Forelimb muscle (tissue), 1 donor: Measurements from ENCODE around the gene SHC4. TPM values are rescaled to one million over a fixed set of nuclear protein-coding genes. Genes with fewer than 3 reads are reported as not detected.
"Not testable (repeated sequence)": the region's sequence is repeated elsewhere in the genome, so short reads cannot be mapped to it uniquely, and the experiment has no call there.

Source experiments
- DNase-seq: peaks from one replicate; pipeline ENCODE4 v3.0.0-alpha.2; 2013; ENCODE audit warnings: low read depth
- polyA plus RNA-seq: library from polyadenylated mRNA; unstranded; fragments of 120-200 nt; gene quantifications from one replicate; pipeline ENCODE4 v1.2.1, GENCODE V29; 2013; ENCODE audit not compliant: insufficient read length

SHC4 gene
- polyA plus RNA-seq, 1 donor, result 2.3 TPM

DNA sequence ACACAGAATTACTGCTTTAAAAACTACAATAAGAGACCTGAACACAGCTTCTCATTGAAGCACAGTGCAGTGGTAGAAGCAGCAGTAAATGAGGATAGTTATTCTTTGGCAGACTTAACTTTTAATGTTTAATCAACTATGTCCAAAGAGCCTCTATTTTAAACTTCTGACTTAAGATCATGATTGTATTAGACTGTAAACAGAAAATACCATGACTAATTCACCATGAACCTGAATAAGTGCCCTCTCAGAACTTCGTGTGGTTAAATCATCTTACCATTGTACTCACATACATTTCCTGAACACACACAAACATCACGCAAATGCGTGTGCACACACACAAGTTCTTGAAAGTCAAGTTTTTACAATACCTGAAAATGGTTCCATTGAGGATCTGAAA lies 166.8 kb downstream of the SHC4 start:
- no peak for DNase-seq

DNA sequence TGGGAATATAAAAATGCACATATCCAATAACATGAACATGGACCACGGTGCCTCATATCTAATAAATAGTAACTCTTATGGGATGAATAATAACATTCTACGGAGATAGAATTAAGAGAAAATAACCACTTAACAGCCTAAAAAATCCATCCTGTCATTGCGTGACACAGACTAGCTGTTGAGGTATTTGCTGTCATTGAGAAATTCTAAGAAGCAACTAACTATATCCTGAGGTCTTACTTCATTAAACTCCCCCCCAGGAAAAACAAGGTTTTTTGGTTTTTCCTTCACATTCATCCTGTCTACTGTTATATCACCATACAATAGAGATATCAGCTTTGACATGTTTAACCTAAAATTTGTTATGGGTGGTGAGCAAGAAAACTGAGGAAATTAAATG lies 167.2 kb downstream of the SHC4 start:
- DNase-seq, result no peak

DNA sequence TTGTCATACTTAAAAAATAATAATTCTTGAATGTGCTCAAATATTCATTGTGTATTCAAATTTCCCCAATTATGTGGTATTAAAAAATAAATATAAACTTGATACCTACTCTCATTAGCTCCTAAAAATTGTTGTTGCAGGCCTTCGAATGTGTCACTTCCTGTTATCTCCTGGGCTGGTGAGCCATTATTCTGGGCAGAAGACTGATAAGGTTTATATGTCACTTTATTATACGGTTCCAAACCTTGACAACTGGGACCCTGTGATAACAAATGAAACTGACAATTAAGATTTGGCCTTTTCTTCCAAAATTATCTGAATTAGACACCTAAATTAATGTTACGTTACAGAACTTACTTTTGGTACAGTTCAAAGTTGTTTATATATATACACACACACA lies 167.8 kb downstream of the SHC4 start:
- no peak for DNase-seq

DNA sequence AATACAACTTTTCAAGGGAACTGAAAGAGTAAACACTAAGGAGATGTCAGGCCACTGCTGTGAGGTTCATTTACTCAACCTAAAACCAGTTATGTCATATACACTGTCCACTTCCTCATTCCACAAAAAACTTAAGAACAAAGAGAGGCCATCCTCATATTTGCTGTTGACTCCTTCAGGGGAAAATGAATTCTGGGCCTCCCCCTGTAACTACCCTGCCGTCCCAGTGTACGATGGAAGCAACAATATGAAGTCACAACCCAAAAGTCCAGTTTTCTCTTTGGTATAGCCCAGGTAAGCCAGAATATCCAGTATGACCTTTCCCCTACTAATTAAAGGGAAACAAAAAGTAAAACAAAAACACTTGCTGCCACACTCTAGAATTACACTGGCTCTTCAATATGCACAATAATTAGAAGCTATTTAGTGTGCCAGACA lies 169.0 kb downstream of the SHC4 start:
- DNase-seq, result no peak

DNA sequence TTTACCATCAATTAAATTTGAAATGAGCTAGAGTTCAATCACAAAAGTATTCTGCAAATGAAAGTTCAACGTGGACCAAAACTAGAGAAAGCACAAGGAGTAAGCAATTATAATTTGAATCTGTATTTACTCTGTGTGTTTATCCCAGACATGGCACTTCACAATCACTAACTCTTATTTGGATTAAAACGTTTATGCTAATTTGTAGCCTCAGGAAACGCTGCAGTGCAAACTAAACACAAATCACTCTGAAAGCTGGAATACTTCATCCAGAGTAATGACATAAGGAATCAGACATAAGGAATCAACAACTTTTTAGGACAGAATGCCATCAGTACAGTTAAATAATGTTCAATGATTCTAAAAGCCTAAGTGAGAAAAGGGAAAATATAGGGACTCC lies 171.3 kb downstream of the SHC4 start:
- DNase-seq, result no peak

DNA sequence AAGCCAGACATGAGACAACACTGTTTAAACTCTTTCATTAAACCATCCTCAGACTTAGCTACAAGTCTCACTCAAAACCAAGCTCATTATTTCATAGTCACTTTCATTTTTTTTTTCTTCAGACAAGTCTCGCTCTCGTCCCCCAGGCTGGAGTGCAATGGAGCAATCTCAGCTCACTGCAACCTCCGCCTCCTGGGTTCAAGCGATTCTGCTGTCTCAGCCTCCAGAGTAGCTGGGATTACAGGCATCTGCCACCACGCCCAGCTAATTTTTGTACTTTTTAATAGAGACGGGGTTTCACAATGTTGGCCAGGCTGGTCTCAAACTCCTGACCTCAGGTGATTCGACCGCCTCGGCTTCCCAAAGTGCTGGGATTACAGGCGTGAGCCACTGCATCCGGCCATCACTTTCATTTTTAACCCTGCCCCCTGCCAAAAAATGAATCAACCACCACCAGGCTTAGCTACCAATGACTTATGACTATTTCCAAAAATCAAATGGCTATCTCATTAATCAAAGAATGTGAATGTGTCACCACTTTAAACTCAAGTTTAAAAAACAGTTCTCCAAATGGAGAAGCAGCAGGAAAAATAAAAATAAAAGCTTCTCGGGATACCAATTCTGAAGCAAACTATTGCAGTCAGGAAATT lies 173.1 kb downstream of the SHC4 start:
- DNase-seq, result not testable (repeated sequence)

DNA sequence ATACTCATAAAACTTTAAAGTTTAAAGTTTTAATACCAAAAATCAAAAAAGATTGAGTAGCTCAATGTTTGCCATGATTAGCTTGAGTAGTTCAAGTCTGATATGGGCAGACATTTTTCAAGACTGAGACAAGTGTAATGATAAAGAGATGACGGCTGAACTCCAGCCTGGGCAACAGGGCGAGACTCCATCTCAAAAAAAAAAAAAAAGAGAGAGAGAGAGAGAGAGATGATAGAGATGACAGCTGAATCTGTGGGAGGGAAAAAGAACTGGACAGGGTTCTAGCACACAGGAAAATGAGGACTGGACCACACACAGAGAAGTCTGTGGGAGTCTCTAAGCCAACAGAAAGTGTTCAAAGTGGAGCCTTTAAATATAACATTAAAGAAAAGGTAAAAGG lies 178.0 kb downstream of the SHC4 start:
- DNase-seq, result no peak

DNA sequence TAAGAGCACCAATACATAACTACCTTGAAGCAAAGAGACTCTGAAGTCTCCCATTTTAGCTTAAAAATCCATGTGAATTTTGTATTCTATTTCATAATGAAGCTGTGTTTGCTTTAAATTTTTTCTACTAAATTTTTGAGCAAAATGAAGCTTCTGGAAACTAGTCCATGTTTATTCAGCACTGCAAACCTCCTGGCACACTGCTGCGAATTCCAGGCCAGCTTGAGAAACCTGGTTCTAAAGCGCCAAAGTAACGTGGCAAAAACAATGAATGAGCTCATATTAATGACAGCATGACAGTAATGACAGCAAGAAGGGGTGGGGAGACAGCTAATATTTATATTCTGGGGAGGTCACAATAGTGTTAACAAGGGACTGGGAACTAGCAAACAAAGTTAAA lies 178.5 kb downstream of the SHC4 start:
- DNase-seq, result no peak

DNA sequence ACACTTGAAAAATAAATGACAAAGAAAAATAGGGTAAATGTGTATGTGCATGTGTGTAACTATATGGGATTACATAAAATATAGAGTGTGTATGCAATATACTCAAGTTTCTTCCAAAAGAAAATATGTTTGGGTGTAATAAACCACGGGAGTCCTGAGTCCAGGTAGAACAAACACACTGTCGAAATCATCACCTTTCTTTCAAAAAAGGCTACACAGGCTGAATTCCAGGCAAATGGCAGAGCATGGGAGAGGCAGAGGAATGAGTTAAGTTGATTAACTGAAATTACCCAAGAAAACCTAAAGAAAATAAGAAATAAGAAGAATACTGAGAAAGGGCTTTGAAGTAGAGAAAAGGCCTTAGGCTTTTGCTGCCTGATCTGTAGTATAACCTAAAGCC lies 179.0 kb downstream of the SHC4 start:
- no peak for DNase-seq

DNA sequence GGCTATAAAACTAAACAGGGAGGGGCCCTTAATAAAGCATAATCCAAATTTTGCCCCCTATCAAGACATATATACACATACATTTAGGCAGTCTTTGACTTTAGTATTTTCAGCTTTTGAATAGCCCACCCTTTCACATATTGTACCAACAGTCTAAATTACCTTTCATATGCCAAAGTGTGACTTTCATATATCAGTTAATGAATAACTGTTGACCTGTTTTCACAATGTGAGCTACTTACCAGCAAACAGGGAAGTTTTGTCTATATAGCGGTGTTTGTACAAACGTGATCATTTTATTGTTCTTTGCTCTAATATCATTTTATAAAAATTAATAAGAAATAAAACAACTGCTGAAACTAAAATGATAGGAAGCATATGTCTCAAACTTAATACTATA lies 180.8 kb downstream of the SHC4 start:
- DNase-seq, result no peak

DNA sequence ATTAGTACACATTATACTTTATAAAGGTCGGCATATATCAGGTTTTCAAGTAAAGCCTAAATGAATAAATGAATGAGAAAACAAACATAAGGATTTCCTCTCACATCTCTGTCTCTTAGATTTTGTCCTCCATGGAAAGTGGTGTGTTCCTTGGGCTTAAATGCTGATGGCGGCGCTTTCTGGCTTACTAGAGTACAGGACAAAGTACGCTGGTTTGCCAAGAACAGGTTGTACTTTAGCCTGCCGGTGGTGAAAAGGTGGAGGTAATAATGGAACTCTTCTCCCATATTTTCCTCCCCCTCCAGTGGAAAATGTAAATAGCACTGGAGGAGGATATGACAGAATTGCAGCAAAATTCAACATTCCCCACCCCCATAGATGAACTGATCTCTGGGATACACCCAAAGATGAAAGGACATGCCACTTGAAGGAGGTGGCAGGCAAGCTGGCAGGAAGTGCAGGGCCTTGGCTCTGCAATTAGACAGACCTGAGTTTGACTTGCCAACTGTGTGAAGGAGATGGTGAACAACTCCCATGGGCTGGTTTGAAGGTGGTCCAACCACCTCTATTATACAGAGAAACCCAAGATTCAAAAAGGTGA lies 182.1 kb downstream of the SHC4 start:
- DNase-seq, result no peak

DNA sequence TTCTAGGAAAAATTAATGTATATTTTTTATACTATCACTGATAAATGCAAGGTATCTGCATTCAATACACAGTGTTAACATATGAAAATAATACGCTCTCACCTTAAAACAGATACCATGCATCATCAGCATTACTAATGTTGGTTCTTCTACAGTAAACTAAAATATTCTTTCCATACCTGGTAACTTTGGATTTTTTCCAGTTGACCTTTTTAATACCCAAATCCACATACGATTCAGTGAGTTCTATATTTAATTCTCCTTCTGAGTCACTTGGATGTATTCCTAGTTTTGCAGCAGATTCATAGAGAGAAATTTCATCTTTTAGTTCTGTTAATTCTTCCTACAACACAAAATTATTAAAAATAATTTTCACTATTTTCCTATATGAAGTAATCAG lies 182.7 kb downstream of the SHC4 start:
- DNase-seq, result no peak

DNA sequence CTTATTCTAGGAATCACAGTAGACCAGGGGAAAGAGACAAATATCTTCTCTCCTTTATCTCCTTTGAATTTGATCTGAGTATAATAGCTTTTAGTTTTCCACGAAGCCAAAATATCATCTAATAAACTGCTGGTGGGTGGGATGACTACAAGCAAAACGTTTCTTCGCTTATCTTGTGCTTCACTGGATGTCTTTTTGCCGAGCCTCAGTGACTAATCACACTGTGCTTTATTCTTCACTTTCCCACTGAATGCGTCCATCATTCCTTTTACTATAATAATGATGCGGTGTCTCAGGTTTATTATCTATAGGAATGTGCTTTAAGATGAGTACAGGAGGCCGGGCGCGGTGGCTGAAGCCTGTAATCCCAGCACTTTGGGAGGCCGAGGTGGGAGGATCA lies 185.4 kb downstream of the SHC4 start:
- DNase-seq, result no peak

DNA sequence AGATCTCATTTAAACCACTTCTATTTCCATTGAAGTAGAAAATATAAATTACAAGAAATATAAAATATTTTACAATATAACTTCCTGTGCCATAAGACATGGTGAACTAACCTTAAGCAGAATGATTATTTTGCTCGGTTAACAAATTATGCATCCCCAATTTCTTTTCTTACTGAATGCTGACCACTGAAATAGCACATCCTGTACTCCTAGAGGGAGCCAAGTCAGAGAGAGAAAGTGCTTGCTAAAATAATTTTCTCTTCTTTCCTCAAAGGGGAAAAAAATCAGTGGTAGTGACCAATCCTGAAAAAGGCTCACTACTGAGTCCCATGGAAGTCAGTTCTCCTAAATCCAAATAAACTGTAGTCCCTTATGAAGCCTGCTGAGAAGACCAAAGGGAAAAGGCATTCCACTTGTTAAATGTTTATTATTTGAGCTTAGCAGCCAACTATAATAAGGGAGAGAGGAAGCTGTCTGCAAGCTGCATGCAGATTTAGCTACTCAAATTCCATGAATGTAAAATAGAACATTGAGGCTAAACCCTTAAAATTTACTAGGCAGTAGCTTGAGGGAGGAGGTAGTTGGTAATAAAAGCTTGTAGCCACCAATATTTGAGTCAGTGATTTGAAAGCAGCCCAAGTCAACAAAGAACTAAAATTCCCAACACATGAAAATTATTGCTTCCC lies 185.9 kb downstream of the SHC4 start:
- DNase-seq, result no peak

DNA sequence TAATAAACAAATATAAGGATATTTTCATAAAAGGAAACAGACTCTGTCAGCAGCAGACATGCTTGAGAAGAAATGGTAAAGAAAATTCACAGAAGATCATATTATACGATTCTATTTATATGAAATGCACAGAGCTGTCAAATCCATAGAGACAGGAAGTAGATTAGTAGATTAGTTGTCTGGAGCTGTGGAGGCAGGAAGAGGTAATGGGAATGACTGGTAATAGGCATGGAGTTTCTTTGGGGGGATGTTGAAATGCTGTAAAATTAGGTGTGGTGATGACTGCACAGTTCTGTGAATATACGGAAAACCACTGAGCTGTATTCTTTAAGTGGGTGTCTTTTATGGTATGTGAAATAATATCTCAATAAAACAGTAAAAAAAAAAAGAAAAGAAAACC lies 188.2 kb downstream of the SHC4 start:
- DNase-seq, result no peak

DNA sequence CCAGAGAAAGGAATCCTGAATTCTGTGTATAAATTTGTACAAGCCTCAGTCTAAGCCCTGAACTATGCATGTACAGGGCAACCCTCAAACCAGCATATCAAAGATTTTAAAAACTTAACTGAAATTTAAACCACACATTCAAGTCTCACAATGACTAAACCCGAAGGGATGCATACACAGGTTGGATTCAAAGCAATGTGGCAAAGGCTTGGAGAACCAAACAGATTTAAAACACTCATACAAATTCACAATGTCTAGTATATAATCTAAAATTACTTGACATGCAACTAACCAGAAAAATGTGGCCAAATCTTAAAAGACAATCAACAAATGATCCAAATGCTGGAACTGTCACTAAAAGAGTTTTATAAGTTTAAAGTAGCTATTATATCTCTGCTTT lies 189.2 kb downstream of the SHC4 start:
- no peak for DNase-seq

Other genes starting within 250 kb of the SHC4 start
- gene CEP152, start 152.8 kb downstream of the SHC4 start, polyA plus RNA-seq, result 3.5 TPM
- gene EID1, start 85.8 kb downstream of the SHC4 start, polyA plus RNA-seq, result 240 TPM
- 28.7 TPM for gene SECISBP2L, start 82.5 kb upstream of the SHC4 start, polyA plus RNA-seq
- 102 TPM for gene COPS2, start 191.7 kb upstream of the SHC4 start, polyA plus RNA-seq
- gene GALK2, start 206.3 kb upstream of the SHC4 start, polyA plus RNA-seq, result 14.8 TPM